Fibroblast of villous mesenchyme (primary cell): Measurements from ENCODE around the gene KLHDC7B. TPM values are rescaled to one million over a fixed set of nuclear protein-coding genes. Genes with fewer than 3 reads are reported as not detected.

Source experiments
- DNase-seq: peaks from one replicate; pipeline ENCODE4 v3.0.0-alpha.2; 2010; ENCODE audit warnings: low read depth
- H3K4me3 ChIP-seq: 2 replicates; pipeline ENCODE4 v1.5.1; 2011; ENCODE audit warnings: low read depth, mild to moderate bottlenecking, low read length
- CTCF ChIP-seq: IDR thresholded peaks from 2 replicates; pipeline ENCODE4 v1.5.1; 2012; ENCODE audit warnings: low read depth, mild to moderate bottlenecking, low read length; ENCODE audit not compliant: insufficient read depth
- total RNA-seq: library from RNA; depleted of rRNA; stranded (reverse); fragments of >200 nt; gene quantifications from 2 replicates; pipeline ENCODE4 v1.2.3, GENCODE V29; 2012

KLHDC7B gene
- total RNA-seq, 1 donor = not detected

- no peak for DNase-seq
- H3K4me3 ChIP-seq = peak within 1 kb of the TSS; percentile 21
- no peak for TF ChIP-seq CTCF
Observed at GRCh38 chr22:50600538-50600937, 54.8 kb downstream of the KLHDC7B start, which contains the start of gene MAPK8IP2. MAPK8IP2 (plus strand) TSS chr22:50600793; CDS start chr22:50600819, 26 bp downstream.

Other genes with a start within 250 kb of the KLHDC7B start
- gene PLXNB2, start 238.3 kb upstream of the KLHDC7B start, total RNA-seq = 148 and 168 TPM in 2 replicates
- 2.3 and 2.6 TPM in 2 replicates for gene DENND6B, start 218.9 kb upstream of the KLHDC7B start, total RNA-seq
- 54.0 and 62.2 TPM in 2 replicates for gene PPP6R2, start 202.6 kb upstream of the KLHDC7B start, total RNA-seq
- gene SBF1, start 70.9 kb upstream of the KLHDC7B start, total RNA-seq = 75.1 and 82.8 TPM in 2 replicates
- 2.6 and 5.8 TPM in 2 replicates for gene ADM2, start 64.4 kb upstream of the KLHDC7B start, total RNA-seq
- 0.32 TPM in 1 of 2 replicates, not detected in the other for gene MIOX, start 59.0 kb upstream of the KLHDC7B start, total RNA-seq
- 50.1 and 52.5 TPM in 2 replicates for gene LMF2, start 38.2 kb upstream of the KLHDC7B start, total RNA-seq
- gene NCAPH2, start 37.7 kb upstream of the KLHDC7B start, total RNA-seq = 27.2 and 35.4 TPM in 2 replicates
- 2.6 TPM in 2 replicates for gene SCO2, start 20.3 kb upstream of the KLHDC7B start, total RNA-seq
- gene TYMP, start 15.9 kb upstream of the KLHDC7B start, total RNA-seq = 16.0 and 21.6 TPM in 2 replicates
- not detected in 2 replicates for gene SYCE3, start 17.0 kb downstream of the KLHDC7B start, total RNA-seq
- gene CPT1B, start 32.5 kb downstream of the KLHDC7B start, total RNA-seq = 3.2 and 3.9 TPM in 2 replicates
- gene CHKB, start 37.0 kb downstream of the KLHDC7B start, total RNA-seq = 18.1 and 24.5 TPM in 2 replicates
- gene MAPK8IP2, start 54.9 kb downstream of the KLHDC7B start, total RNA-seq = 0.32 and 0.43 TPM in 2 replicates
- 9.9 and 19.0 TPM in 2 replicates for gene ARSA, start 82.3 kb downstream of the KLHDC7B start, total RNA-seq
- gene SHANK3, start 126.9 kb downstream of the KLHDC7B start, total RNA-seq = 0.64 and 0.86 TPM in 2 replicates
- gene ACR, start 192.3 kb downstream of the KLHDC7B start, total RNA-seq = not detected in 2 replicates
- gene RABL2B, start 237.7 kb downstream of the KLHDC7B start, total RNA-seq = 16.4 and 18.6 TPM in 2 replicates